ENCODE results near the gene CPED1. TPM values are rescaled to one million over a fixed set of nuclear protein-coding genes. Genes with fewer than 3 reads are reported as not detected.
A peak's percentile ranks its signal among the peaks of the same experiment; 100 is the strongest.

The CPED1 gene
- total RNA-seq, 1 experiment from 2014 or later: 0.44 TPM

- Mint-ChIP-seq H3K36me3 (peaks cover 26% of the 10 kb centered on the region), H3K27me3 (ENCODE audit: low read depth) (no peaks in the 10 kb centered on the region), H3K27ac (no peak overlapping the region), H3K4me3 (peak overlapping the region; percentile 73), H3K4me1 (peaks cover 14% of the 10 kb centered on the region), H3K9me3 (no peaks in the 10 kb centered on the region)
- TF ChIP-seq MXD4 (CRISPR knock-in tag; IDR thresholded peaks at IDR 0.05; ENCODE audit: borderline replicate concordance) (no peak), TEAD4 (CRISPR knock-in tag; IDR thresholded peaks at IDR 0.05) (no peak), USF1 (CRISPR knock-in tag; IDR thresholded peaks at IDR 0.05) (no peak), FOXJ3 (CRISPR knock-in tag; IDR thresholded peaks at IDR 0.05; ENCODE audit: borderline replicate concordance) (no peak), TEAD1 (CRISPR knock-in tag; IDR thresholded peaks at IDR 0.05) (no peak), KAT7 (CRISPR knock-in tag; IDR thresholded peaks at IDR 0.05; ENCODE audit: borderline replicate concordance) (no peak), E2F4 (CRISPR knock-in tag; IDR thresholded peaks at IDR 0.05; ENCODE audit: borderline replicate concordance, low read depth) (no peak), ZNF416 (CRISPR knock-in tag; IDR thresholded peaks at IDR 0.05) (no peak), NR2C2 (CRISPR knock-in tag; IDR thresholded peaks at IDR 0.05) (no peak), GABPB1 (CRISPR knock-in tag; IDR thresholded peaks at IDR 0.05) (no peak), ZSCAN18 (CRISPR knock-in tag; IDR thresholded peaks at IDR 0.05) (no peak), ESRRA (CRISPR knock-in tag; IDR thresholded peaks at IDR 0.05; ENCODE audit: borderline replicate concordance) (no peak), PRRX2 (CRISPR knock-in tag; IDR thresholded peaks at IDR 0.05) (no peak), AFF4 (CRISPR knock-in tag; IDR thresholded peaks at IDR 0.05; ENCODE audit: borderline replicate concordance) (no peak), E2F1 (CRISPR knock-in tag; IDR thresholded peaks at IDR 0.05) (no peak), ZNF232 (CRISPR knock-in tag; IDR thresholded peaks at IDR 0.05) (no peak), HMGXB4 (CRISPR knock-in tag; IDR thresholded peaks at IDR 0.05) (no peak)
- CTCF ChIA-PET: no interaction called here
- no peak for DNase-seq (ENCODE audit: low spot score)
- ATAC-seq: no peak
- POLR2A ChIA-PET: interaction anchor here (0.9 kb wide), 1 partner anchor 8 kb away, joined by 3 read pairs; no protein-coding TSS in a partner anchor
Measured at GRCh38 chr7:120951826-120952225, 36.7 kb upstream of the CPED1 start.

All from WTC11 (cell line).